Neutrophil (primary cell): ENCODE measurements around the gene SNRPA.

ENCODE experiments used
- H3K27ac ChIP-seq: fragments of 200-600 bp; sonication (generic); 2 replicates; pipeline ENCODE4 v1.5.1; 2016; ENCODE audit warnings: mild to moderate bottlenecking, moderate library complexity
- H3K27me3 ChIP-seq: fragments of 200-600 bp; sonication (generic); 2 replicates; pipeline ENCODE4 v1.6.0; 2016; ENCODE audit warnings: mild to moderate bottlenecking
- H3K36me3 ChIP-seq: fragments of 200-600 bp; sonication (generic); 2 replicates; pipeline ENCODE4 v1.5.1; 2017
- H3K4me1 ChIP-seq, 2 experiments: fragments of 200-600 bp in 1 of 2; sonication (generic) in 1 of 2; 1 replicate in 1 of 2; 2 replicates in 1 of 2; pipeline versions ENCODE4 v1.5.1 to v1.6.1; 2013 to 2016; ENCODE audit warnings: low read depth in 1 of 2, low read length in 1 of 2, mild to moderate bottlenecking in 1 of 2, moderate library complexity in 1 of 2; ENCODE audit not compliant: control insufficient read depth in 1 of 2, insufficient read depth in 1 of 2
- H3K4me3 ChIP-seq, 2 experiments: fragments of 200-600 bp in 1 of 2; sonication (generic) in 1 of 2; 1 replicate in 1 of 2; 2 replicates in 1 of 2; pipeline ENCODE4 v1.5.1; 2013 to 2016; ENCODE audit warnings: low read depth in 1 of 2, low read length in 1 of 2, mild to moderate bottlenecking in 1 of 2, moderate library complexity in 1 of 2
- H3K9me3 ChIP-seq: fragments of 200-600 bp; sonication (generic); 2 replicates; pipeline ENCODE4 v1.5.1; 2016
- TF ChIP-seq, protein P1 (sequence below): fragments of 200-600 bp; sonication (generic); IDR thresholded peaks from 2 replicates; pipeline ENCODE4 v1.5.1; 2016; ENCODE audit warnings: antibody characterized with exemption

Gene SNRPA

DNA sequence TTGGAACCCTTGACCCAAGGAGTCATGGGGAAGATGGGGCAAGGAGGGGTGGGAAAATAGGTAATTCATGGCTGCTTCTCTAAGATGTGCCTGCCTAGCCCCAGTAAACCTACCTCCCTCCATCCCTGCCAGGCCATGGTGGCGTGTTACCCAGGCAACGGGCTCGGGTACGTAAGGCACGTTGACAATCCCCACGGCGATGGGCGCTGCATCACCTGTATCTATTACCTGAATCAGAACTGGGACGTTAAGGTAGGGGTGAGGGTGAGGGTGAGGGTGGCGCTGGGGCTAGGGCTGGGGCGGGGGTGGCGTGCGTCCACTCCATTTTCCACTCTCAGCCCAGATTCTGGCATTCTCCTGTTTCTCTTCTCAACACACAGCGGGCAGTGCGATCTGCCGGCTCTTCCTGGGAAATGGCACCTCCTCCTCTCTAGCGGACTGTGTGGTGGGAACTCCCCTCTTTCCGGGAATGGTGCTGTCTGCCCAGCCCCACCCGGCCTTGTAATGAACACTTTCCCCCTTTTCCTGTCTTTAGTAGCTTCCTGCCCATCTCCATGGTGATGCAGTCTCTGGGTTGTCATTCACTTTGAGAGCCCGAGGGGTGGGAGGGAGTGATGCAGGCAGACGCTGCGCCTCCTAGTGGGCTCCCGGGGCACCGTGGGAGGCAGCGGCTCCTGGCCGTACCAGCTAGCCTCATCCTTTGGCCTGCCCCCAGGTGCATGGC is 55.6 kb downstream of the SNRPA start:
- Histone ChIP-seq H3K4me1 (peaks cover 74 to 78% of the 10 kb centered on the region in 2 experiments), H3K27ac (peak overlapping the region; percentile 96), H3K9me3 (no peaks in the 10 kb centered on the region), H3K27me3 (peaks cover 2% of the 10 kb centered on the region), H3K4me3 (no peak overlapping the region), H3K36me3 (peaks cover 76% of the 10 kb centered on the region)
- TF ChIP-seq, protein P1, sequence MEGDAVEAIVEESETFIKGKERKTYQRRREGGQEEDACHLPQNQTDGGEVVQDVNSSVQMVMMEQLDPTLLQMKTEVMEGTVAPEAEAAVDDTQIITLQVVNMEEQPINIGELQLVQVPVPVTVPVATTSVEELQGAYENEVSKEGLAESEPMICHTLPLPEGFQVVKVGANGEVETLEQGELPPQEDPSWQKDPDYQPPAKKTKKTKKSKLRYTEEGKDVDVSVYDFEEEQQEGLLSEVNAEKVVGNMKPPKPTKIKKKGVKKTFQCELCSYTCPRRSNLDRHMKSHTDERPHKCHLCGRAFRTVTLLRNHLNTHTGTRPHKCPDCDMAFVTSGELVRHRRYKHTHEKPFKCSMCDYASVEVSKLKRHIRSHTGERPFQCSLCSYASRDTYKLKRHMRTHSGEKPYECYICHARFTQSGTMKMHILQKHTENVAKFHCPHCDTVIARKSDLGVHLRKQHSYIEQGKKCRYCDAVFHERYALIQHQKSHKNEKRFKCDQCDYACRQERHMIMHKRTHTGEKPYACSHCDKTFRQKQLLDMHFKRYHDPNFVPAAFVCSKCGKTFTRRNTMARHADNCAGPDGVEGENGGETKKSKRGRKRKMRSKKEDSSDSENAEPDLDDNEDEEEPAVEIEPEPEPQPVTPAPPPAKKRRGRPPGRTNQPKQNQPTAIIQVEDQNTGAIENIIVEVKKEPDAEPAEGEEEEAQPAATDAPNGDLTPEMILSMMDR, result peak; percentile 69

DNA sequence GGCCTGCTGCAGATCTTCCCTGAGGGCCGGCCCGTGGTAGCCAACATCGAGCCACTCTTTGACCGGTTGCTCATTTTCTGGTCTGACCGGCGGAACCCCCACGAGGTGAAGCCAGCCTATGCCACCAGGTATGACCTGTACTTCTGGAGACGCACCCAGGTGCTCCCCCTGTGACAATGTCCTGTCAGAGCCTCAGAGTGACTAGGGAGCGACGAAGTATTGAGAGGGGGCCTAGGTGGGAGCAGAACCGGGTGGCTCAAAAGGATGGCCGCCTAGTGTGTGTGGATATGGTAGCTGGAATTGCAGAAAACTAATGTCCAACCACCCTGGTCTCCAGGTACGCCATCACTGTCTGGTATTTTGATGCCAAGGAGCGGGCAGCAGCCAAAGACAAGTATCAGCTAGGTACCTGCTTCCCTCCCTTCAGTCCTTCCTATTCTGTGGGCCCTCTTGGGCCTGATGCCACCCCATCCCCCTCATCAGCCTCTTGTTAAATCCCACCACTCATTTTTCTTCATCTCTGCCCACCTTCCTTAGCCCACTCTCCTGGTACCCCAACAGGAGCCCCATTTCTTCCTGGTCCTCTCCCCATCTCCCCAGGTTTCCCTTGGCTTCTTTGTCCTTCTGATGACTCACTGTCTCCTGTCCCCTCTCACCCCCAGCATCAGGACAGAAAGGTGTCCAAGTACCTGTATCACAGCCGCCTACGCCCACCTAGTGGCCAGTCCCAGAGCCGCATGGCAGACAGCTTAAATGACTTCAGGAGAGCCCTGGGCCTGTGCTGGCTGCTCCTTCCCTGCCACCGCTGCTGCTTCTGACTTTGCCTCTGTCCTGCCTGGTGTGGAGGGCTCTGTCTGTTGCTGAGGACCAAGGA is 56.4 kb downstream of the SNRPA start:
- peak overlapping the region; percentile 96 for H3K27ac ChIP-seq
- no peak overlapping the region for H3K4me3 ChIP-seq

DNA sequence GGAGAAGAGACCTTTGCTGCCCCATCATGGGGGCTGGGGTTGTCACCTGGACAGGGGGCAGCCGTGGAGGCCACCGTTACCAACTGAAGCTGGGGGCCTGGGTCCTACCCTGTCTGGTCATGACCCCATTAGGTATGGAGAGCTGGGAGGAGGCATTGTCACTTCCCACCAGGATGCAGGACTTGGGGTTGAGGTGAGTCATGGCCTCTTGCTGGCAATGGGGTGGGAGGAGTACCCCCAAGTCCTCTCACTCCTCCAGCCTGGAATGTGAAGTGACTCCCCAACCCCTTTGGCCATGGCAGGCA is 57.0 kb downstream of the SNRPA start:
- no peak overlapping the region for H3K4me3 ChIP-seq
- peak overlapping the region; percentile 96 for H3K27ac ChIP-seq
- H3K36me3 ChIP-seq, result peaks cover 68% of the 10 kb centered on the region
- no peaks in the 10 kb centered on the region for H3K9me3 ChIP-seq
- TF ChIP-seq, protein P1, result no peak
- peaks cover 68 to 70% of the 10 kb centered on the region in 2 experiments for H3K4me1 ChIP-seq
- H3K27me3 ChIP-seq, result peaks cover 16% of the 10 kb centered on the region

More for the DNA sequence above, 56.4 kb downstream of the SNRPA start:
- peaks cover 10% of the 10 kb centered on the region for H3K27me3 ChIP-seq
- no peaks in the 10 kb centered on the region for H3K9me3 ChIP-seq
- peaks cover 71% of the 10 kb centered on the region for H3K36me3 ChIP-seq
- TF ChIP-seq, protein P1, result peak; percentile 22
- H3K4me1 ChIP-seq, result peaks cover 74 to 76% of the 10 kb centered on the region in 2 experiments

DNA sequence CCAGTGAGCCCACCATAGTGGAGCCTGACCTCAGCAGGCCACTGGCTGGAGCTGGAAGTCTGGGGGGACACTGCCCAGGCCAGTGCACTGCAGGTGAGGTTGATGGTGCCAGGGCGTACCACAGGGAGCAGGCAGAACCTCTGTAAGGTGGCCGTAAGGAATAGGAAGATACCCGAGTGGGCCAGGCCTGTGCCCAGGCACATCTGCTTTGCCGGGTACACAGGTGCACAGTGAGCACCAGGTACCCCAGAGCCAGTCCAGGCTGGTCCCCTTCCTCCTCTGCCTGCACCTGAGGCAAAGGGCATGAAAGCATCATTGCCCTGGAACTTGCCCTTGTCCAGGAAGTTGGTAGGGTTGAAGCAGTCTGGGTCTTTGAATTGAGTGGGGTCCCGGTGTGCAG is 57.5 kb downstream of the SNRPA start:
- TF ChIP-seq, protein P1, result no peak
- Histone ChIP-seq H3K9me3 (no peaks in the 10 kb centered on the region), H3K4me3 (no peak overlapping the region), H3K27me3 (peaks cover 20% of the 10 kb centered on the region), H3K4me1 (peaks cover 62 to 65% of the 10 kb centered on the region in 2 experiments), H3K27ac (peak overlapping the region; percentile 96), H3K36me3 (peaks cover 63% of the 10 kb centered on the region)

DNA sequence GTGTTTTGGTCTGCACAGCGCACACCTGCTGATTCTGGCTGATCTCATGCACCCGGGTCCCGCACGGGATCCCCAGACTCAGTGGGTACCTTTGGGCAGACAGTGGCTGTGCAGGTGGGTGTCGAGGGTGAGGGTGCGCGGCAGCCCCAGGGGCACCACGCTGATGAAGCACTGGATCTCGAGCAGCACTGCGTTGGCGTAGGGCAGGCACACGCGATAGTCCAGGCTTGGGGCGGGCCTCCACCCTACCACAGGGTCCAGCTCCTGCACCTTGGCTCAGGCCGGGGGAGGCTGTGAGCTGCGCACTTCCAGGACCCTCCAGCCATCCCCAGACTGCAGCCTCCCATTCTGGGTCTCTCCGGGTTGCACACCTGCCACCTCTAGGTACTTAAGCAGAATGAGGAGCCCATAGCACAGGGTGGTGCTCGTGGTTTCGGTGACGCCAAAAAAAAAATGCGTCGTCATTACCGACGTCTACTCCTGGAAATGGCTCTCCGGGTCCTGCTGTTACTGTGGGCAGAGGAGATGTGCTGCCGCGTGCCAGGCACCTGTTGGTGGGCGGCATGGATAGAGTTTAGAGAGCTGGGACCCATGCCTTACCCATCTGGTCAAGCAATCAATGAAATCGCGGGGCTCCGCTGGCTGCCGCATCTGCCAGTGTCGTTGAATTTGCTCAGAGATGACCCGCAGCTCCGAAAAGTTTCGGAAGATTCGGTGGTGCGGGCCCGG is 58.5 kb downstream of the SNRPA start:
- Histone ChIP-seq H3K36me3 (peaks cover 55% of the 10 kb centered on the region), H3K4me3 (peak overlapping the region in 1 of 2 experiments; percentile 69), H3K4me1 (peaks cover 52 to 55% of the 10 kb centered on the region in 2 experiments), H3K9me3 (no peaks in the 10 kb centered on the region), H3K27ac (peak overlapping the region; percentile 79), H3K27me3 (peaks cover 27% of the 10 kb centered on the region)
- TF ChIP-seq, protein P1, result no peak
